Vagina (tissue), 2 donors: ENCODE measurements around the gene ELOVL5.

ENCODE experiments used
- CTCF ChIP-seq, 3 experiments: fragments of 450-650 bp in 2 of 3; fragments of 200-600 bp in 1 of 3; sonication (generic) in 1 of 3; IDR thresholded peaks; one replicate each; pipeline ENCODE4 v1.5.1; 2017 to 2019; ENCODE audit warnings: antibody characterized with exemption in 3 of 3, mild to moderate bottlenecking in 2 of 3, moderate library complexity in 2 of 3
- POLR2AphosphoS5 ChIP-seq, 2 donors: sonication (generic); formaldehyde crosslinking; IDR thresholded peaks; one replicate each; pipeline ENCODE4 v1.9.0; 2017; ENCODE audit warnings: antibody characterized with exemption in 2 of 2, mild to moderate bottlenecking in 2 of 2, low read depth in 1 of 2; ENCODE audit not compliant: insufficient read depth in 1 of 2

- TF ChIP-seq CTCF (IDR thresholded peaks at IDR 0.05) (no peak), POLR2AphosphoS5 (IDR thresholded peaks at IDR 0.05; ENCODE audit: insufficient read depth in 1 of 2, low read depth in 1 of 2) (no peak)
Observed at GRCh38 chr6:53309901-53310300, 38.8 kb downstream of the ELOVL5 start.
